Measurements from ENCODE around the gene UNC13C. TPM values are rescaled to one million over a fixed set of nuclear protein-coding genes. Genes with fewer than 3 reads are reported as not detected.

Gene UNC13C
- total and polyA plus RNA-seq, 2 of the 13 experiments (the other 11 are each of a cell fraction or from before 2014, with no cell fraction given) = 0.04 TPM; not detected in 1

- Histone ChIP-seq H3K27me3 (ENCODE audit: control insufficient read depth in 1 of 2, insufficient read depth in 2 of 2, low read length in 2 of 2) (no peaks in the 10 kb centered on the region), H3K9me3 (ENCODE audit: low read length) (no peaks in the 10 kb centered on the region), H3K4me2 (ENCODE audit: low read depth, low read length) (no peak overlapping the region), H4K20me1 (ENCODE audit: insufficient read depth, low read length) (no peaks in the 10 kb centered on the region), H2AFZ (ENCODE audit: low read length) (no peak overlapping the region), H3K36me3 (replicated peaks in 1 of 2; ENCODE audit: control insufficient read depth in 1 of 2, insufficient read depth in 2 of 2, low read length in 2 of 2) (no peaks in the 10 kb centered on the region), H3K9ac (ENCODE audit: insufficient read depth, low read depth, low read length) (no peak overlapping the region), H3K79me2 (ENCODE audit: insufficient read depth, low read length) (no peaks in the 10 kb centered on the region), H3K27ac (ENCODE audit: extremely low read length, insufficient read depth, low read length) (no peak overlapping the region), H3K4me3 (replicated peaks in 1 of 3; ENCODE audit: insufficient read depth in 1 of 3, low read depth in 2 of 3, low read length in 3 of 3) (no peak overlapping the region), H3K4me1 (ENCODE audit: insufficient read depth, low read length) (no peaks in the 10 kb centered on the region)
- CTCF ChIA-PET (ENCODE audit: low intra/inter-chr PET ratio, low total read pairs) = no interaction called here
- in situ Hi-C loops (cut with HindIII; ENCODE audit: extremely low pct_ligation_motif_present, low pct_unique_long_range_greater_than_20kb) = no loop called here
- DNase-seq (ENCODE audit: low spot score) = no peak
- ATAC-seq = no peak
- BruUV-seq (replicated peaks) = no TSS peak
- POLR2A ChIA-PET = no interaction called here
- WGBS (ENCODE audit: low lambda C conversion rate) = 5% methylated on average over 3 of the region's 3 CpGs
- intact Hi-C loops (cut with micrococcal nuclease; ENCODE audit: unreplicated experiment) = no loop called here
- no peak for FAIRE-seq
- TF ChIP-seq MAFF (IDR thresholded peaks at IDR 0.05; ENCODE audit: low read depth, low read length) = no peak
- TF ChIP-seq KLF16 (CRISPR knock-in tag; IDR thresholded peaks at IDR 0.05) = no peak
- TF ChIP-seq ZBTB40 (IDR thresholded peaks at IDR 0.05) = no peak
- TF ChIP-seq ZBTB40 (CRISPR knock-in tag; IDR thresholded peaks at IDR 0.05) = no peak
- TF ChIP-seq ZNF326 (CRISPR knock-in tag; IDR thresholded peaks at IDR 0.05; ENCODE audit: borderline replicate concordance) = no peak
- no peak for TF ChIP-seq ARID3A (IDR thresholded peaks at IDR 0.05; ENCODE audit: low read depth, low read length)
- no peak for TF ChIP-seq NR2F1 (CRISPR knock-in tag; IDR thresholded peaks at IDR 0.05)
- no peak for TF ChIP-seq CEBPG (CRISPR knock-in tag; IDR thresholded peaks at IDR 0.05)
- TF ChIP-seq ZNF788 (CRISPR knock-in tag; IDR thresholded peaks at IDR 0.05; ENCODE audit: borderline replicate concordance) = no peak
- no peak for TF ChIP-seq TFAP4 (IDR thresholded peaks at IDR 0.05; ENCODE audit: borderline replicate concordance, low read depth)
- TF ChIP-seq ZNF414 (CRISPR knock-in tag; IDR thresholded peaks at IDR 0.05) = no peak
- no peak for TF ChIP-seq ZNF784 (CRISPR knock-in tag; IDR thresholded peaks at IDR 0.05; ENCODE audit: borderline replicate concordance)
These were observed 153.2 kb downstream of the UNC13C start for GRCh38 chr15:54131410-54131809.
